Fibroblast of skin of abdomen (primary cell): Measurements from ENCODE around the gene GBE1.

ENCODE experiments used
- DNase-seq: peaks from one replicate; pipeline ENCODE4 v3.0.0-alpha.2; 2013

GBE1 gene

DNA sequence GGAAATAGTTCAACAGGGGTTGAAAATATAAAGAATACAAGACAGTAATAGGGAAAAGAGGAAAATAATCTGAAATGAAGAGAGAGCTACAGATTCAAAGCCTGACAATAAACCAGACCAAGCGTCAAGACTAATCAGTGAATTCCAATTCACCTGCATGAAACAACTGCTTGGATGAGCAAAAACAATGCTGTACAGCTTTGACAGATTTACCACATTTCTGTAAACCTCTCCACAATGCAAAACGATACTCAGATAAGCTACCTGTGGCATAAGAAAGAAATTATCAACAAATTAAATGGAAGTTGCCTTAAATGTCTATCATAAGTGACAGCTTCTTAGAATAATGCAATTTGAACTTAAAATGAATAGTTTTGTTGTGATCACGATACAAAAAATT is 65.4 kb downstream of the GBE1 start:
- no peak for DNase-seq

DNA sequence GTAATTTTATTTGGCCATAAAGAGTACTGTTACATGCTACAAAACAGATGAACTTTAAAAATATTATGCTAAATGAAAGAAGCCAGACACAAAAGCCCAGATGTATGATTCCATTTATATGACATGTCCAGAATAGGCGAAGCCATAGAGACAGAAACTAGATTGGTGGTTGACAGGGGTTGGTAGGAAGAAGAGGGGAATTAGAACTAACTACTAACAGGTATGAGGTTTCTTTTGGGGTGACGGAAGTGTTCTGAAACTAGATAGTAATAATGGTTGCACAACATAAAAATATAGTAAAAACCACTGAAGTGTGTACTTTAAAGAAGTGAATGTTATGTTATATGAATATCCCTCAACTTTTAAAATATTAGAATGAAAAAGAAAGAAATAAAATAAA is 66.1 kb downstream of the GBE1 start:
- no peak for DNase-seq

DNA sequence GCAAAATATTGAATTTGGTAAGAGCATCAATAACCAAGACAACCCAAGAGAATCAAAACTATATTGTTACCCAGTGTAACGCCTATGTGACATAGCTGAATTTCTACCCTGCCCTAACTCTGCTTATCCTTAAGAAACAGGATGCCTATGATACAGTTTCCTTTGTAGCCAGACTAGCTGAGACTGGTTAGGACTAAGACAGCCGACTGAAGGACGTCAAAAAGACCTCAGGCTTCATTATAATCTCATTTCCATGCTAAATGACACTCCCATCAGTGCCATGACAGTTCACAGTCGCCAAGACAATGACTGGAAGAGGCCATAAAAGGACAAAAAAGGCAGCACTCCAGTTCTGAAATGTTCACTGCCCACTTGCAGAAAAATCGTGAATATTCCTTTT is 66.8 kb downstream of the GBE1 start:
- DNase-seq: no peak

DNA sequence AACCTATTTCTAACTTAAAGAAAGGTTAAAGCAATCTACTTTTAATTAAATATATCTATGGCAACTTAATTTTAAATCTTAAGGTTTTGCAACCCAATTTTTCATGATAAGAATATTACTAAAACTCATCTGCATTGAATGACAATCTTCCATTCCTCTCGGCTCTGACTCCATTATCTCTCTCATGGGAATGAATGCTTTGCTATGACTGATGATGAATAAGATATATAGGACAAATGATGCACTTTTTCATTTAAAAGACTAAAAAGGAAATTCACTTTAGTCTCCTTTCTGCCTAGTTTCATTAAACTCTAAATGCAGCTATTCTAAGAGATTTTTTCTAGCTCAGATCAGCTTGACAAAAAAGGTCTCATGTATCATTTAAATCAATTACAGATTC is 68.7 kb downstream of the GBE1 start:
- DNase-seq: peak; percentile 8

DNA sequence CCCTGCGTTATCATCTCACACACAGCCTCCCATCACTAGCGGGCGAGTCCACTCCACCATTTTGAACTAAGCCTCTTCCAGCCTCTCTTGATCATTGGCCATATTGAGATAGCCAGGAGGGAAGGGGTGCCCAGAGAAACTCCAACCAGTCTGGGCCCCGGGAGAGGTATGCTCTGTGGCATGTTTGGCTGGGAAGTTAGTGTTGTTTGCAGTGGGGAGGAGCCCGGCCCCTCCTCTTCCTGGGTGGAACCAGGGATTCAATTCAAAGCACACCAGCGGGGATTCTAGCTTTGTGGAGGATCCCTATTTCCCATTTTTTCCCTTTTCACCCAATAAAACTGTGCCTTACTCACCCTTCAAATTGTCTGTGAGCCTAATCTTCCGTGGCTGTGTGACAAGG is 71.8 kb downstream of the GBE1 start:
- no peak for DNase-seq

DNA sequence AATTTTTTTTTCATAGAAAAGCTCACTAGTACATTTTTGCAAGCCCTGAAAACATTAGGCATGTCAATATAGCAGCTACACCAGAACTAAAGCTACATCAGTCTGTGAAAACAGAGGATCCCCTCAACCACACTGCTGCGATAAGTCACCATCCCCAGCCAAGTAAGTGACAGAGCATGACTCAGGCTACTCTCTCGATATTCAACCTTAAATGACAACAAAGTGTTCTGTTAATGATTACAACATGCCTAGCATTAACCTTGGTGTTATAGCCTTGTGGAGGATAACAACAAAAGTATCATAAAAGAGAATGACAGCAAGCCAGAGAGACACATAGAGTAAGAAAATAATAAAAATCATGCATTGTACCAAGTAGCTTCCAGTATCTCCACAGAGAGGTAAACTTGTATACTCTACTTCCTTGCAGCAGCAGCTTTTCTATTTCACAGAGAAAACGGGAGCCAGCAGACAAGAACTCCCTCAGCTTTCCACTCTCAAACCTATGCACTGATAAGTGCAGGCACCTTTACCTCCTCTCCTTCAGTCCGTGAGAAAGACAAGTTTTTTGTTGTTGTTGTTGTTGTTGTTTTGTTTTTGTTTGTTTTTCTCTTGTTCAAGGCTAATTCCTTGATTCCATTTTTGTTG is 76.6 kb downstream of the GBE1 start:
- peak; percentile 47 for DNase-seq

DNA sequence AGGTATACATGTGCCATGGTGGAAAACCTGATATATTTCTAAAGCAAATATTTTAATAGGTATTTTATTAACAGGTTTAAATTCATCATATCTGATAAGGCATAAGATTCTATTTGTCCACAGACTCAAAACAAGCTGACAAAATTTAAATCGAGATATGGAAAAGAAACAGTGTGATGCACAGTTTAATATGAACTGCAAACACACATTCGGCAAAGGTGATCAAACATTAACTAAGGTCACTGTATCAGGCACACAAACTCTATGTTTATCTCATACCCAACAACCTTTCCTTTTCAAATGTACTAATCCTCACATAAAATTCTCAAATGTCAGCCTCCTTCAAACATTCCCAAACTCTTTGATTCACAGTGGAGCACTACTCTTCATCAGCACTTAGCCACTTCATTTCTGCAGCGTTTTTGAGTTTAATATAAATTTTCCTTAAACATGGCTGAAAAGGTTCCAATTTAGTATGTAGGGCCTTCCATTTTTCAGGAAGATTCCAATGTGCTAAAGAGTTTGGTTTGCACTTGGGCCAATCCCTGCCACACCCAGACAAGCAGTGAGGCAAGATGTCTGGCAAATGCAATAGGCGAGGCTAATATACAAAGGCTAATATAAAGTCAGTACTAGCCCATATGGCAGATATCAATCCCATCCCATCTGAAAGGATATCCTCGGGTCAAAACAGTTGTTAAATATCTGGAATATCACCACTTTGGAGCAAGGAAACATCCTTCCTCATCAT is 84.6 kb downstream of the GBE1 start:
- DNase-seq: no peak

DNA sequence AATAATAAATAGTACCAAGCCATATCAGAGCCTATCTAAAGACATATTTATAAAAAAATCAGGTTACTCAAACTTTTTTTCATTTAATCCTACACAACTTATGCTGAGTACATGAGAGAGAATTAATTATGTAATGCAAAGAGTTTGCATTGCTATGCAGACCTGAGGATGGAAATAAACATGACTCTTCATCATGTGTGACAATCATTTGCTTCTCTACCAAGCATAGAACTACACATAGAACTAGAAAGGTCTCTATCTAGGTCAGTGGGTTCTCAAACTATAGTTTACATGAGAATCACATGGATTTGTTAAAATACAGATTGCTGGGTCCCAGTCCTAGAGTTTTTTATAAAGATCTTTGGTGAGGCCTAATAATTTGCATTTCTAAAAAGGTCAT is 86.8 kb downstream of the GBE1 start:
- DNase-seq: no peak

DNA sequence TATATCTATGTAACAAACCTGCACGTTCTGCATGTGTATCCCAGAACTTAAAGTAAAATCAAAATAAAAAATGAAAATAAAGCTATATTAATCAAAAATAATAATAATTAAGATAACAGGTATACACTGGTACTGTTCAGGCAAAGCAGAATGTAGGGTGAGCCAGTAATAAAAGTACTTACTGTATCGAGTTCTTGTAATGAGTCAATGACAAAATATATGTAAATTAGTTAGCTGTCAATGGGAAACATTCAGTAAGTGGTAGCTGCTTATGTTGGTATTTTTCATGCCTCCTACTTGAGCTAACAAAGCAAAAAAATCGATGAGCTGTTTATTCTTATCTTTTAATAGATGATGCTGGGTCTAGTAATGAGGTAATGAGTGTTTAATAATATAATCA is 93.2 kb downstream of the GBE1 start:
- no peak for DNase-seq

DNA sequence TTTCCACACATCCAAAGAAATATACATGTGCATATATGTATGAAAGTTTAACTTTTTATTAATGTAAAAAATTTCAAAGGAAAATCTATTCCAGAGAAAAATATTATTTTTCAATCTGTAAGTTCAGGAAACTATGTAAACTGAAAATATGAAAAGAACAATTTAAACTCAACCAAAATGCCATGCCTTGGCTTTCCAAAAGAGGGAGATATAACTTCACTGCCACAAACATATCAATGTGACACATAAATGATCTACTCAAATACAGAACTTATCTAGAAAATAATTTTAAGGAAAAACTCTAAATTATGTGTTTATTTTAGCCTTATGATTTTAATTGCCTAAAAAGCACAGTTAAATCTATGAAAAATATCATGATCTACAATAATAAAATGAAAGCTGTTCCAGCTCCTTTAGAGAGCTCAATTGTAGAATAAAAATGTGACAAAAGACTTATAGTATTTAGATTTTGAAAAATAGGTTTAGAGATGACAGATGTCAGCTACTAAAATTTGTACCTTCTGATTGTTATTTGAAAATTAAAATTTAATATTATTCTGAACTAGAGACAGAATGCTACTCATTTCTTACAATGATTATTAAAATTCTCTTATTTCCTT is 94.8 kb downstream of the GBE1 start:
- peak; percentile 29 for DNase-seq

DNA sequence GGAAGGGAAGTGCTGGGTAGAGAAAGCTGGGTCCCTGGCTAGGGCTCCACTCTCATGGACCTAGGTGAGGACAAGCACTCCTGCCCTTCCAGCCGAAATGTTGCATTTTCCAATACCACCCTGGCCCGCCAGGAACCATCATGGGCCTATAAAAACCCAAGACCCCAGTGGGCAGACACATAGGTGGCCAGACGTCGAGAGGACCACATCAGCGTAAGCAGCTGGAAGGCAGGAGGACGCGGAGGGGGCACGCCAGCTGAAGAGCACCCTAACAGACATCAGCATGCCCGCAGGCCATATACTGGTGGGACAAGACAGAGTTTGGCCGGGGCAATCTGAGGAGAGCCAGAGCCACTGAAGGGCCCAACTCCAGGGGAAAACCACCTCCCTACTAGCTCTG is 98.3 kb downstream of the GBE1 start:
- DNase-seq: no peak

DNA sequence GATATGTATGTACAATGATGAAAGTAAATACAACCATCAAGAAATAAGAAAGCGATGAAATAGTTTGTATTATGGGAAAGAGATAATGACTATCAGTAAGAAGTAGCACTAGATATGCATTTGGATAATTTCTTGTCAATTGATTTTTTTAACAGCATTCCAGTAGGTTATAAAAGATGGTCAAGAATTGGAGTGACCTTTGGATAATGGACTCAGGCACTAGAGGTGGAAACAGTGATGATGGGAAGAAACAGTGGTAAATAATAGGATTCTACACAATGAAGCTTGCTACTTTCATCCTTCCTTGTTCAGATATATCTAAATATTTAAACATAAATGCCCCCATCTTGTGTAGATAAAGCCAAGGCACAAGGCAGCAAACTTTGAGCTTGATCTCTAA is 101.4 kb downstream of the GBE1 start:
- DNase-seq: no peak

DNA sequence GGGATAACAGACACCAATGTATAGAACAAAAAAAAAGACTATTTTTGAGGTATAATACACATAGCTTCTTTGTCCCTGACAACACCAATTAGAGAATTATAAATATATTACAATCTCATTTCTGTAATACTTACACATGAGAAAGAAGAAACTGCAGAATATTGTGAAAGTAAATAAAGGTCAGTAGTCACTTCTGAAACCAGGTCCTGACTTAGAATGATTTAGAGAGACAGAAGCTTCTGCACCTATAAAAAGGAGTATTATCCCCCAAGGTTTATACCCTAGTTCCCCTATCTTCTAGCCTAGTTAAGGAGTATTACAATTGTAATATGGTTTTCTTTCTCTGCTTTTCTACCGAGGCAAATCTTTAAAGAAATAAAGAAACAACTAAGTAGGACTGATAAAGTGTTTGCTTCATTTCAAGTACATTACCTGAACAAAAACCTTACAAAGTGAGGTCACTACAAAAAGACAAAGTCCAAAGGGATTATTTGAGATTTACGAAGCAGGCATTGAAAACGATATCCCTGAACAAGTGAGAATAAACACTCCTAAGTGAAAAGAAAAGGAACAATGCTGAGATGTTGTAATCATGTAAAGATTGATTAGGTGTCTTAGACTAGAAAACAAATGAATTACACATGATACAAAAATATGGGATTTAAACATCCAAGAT is 103.0 kb downstream of the GBE1 start:
- DNase-seq: no peak

DNA sequence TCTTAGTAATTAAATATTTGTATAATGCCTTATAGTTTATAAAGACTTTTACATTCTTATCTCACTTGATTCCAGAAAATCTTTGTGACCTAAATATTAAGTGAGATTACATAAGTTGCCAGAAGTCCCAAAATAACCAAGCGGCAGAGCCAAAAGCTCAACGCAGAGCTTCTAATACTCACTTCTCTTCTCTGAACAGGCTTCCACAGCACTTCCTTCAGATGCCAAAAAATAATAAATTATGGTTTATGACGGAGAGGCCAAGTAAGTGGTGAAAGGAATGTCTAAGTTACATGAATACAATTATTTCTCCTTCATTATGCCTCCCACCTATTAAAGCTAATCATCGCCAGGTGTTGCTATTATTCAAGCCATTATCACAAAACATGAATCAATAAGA is 110.3 kb downstream of the GBE1 start:
- DNase-seq: peak; percentile 21

DNA sequence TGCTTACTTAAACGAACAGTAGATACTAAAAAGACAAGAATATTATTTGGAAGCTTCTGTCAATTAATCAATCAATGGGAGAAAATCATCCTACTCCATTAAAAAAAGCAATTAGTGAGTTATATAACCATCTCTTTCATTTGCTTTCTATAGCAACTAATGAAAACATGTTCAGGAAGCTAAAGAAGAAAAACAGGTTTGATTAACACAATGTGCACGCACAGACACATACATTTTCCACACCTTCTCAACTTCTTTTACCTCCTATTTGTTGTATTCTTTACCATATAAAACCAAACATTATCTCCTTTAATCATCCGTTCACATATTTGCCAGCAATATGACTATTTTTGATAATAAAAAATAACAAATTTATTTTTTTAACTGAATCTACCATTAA is 111.3 kb downstream of the GBE1 start:
- DNase-seq: no peak

DNA sequence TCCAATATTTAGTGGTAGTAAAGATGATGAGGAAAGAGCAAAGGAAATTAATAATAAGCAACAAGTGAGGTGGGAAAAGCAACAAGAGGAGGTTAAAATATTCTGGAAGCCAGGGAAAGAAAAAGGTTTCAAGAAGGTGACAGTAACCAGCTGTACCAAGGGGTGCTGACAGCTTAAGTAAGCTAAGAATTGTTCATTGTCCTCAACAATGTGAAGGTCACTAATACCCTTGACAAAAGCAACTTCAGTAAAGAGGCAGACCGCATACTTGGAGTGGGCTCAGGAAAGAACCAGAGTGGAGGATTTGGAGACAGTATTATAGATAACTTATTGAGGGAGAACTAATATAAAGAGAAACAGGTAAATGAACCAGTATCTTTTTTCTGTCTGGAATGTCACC is 116.2 kb downstream of the GBE1 start:
- DNase-seq: no peak

DNA sequence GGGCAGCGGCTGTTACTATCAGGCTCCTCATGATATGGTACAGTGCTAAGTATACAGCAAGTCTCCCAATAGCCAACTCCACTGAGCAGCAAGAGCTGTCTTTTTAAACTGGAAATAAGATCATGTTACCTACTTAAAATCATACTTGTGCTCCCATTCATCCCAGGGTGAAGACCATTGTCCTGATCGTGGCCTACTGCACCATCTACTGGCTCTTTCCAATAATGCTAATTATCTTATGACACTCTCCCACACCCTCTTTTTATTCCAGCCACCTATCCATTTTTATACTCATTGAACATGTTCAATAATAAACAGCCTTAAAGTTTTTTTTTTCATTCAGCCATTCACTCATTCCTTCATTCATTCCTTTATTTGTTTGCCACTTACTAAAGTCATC is 117.7 kb downstream of the GBE1 start:
- peak; percentile 39 for DNase-seq

DNA sequence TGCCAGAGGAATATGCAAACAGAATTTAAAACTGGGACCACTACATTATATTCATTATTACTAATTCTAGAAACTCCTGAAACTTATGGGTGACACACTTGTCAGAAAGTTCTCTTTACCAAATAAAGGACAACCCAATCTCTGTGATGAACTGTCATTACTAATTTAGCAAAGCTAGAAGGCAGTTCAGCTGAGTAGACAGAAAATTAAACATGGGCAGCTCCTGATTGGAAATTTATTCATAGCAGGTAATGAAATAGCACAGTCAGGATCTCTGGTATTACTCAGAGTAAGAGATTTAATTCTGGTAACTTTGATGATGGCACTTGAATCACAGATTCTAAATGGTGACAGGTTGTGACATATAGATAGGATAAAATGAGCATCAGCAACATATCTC is 123.0 kb downstream of the GBE1 start:
- no peak for DNase-seq

DNA sequence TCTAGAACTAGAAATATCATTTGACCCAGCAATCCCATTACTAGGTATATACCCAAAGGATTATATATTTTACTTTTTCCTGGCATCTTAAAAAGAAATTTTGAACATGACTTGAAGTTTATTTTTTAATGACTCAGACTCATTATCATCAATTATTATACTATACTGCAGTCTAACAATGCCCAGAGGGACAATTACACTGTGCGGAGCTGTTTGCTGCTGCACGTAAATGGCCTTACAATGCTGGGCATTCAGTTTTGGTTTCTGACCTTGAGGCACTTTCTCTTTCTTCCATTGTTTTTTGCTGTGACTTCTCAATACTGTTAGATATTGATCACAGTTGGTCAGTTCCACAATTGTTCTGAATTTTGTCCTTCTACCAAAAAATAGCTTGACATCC is 128.8 kb downstream of the GBE1 start:
- DNase-seq: no peak

DNA sequence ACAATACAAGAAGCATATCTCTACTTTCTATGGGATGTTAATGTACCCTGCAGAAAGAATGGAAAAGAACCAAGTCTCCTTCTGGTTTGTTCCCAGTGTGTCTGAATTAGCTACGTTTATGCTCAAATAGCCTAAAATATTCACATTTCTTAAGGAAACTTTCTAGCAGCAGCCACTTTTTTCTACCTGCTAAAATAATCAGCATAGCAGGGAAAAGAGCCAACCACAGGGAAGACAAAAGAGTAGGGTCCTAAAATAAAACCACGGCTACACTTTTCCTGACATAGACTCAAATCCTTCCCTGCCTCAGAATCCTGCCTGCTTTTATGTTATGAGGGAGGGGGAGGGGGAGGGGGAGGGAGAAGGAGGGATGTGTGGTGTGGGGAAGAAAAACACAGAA is 136.7 kb downstream of the GBE1 start:
- DNase-seq: no peak

DNA sequence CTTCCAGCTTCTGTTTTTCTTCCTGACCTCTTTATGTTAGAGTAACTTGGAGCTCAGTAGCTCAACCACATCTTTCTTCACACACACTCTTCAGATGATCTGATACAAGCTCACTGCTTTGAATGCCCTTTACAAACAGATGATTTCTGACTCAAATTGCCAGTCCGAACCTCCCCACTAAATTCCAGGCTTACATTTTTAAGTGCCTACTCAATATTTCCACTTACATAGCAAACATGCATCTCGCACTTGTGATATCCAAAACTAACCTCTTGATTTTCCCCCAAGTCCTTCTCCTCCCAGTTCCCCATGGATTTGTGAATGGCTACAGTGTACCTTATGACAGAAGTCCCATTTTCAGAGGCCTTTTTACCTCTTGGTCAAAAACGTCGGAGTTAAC is 139.1 kb downstream of the GBE1 start:
- peak; percentile 42 for DNase-seq

DNA sequence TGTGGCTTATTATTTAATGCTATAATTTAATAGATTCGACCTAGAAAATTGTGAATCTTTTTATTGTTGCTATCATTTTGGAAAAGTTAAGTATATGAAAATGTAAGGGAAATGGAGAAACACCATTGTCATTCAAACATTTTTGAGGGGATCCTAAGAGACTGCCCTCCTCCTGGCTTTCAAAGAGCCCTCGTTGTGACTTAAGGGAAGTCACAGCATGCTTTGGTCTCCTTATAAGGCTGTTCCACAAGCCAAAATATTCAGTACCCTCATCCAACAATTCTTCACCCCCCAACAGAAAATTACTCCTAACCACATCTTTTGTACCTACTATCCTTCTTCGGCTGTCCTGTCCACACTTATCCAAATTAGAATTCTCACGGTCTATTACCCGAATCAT is 140.2 kb downstream of the GBE1 start:
- no peak for DNase-seq

DNA sequence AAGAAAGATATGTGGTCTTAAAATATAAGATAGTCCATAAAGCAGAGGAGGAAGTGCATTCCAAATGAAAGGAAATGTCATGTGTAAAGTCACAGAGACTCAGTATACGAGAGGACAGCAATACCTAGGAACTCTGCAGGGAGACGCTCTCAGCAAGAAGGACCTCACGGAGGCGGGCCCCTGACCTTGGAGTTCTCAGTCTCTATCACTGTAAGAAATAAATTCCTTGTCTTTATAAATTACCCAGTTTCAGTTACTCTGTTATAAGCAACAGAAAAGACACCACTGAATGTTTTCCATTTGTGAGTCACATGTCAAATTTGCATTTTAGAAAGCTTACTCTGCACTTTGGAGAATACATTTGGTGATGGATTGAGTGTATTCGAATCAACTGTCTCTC is 140.6 kb downstream of the GBE1 start:
- DNase-seq: no peak

DNA sequence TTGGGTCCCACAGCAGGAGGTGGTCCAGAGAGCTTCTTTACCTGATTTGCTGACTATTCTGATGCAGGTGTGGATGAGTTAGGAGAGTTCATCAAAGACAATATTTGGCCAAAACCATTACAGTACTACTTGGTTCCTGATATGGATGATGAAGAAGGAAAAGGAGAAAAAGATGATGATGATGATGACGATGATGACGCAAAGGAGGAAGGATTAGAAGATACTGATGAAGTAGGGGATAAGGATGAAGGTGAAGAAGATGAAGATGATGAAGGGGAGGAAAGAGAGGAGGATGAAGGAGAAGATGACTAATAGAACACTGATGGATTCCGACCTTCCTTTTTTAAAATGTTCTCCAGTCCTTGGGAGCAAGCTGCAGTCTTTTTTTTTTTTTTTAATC is 148.7 kb downstream of the GBE1 start:
- no peak for DNase-seq
